Right renal pelvis (tissue), 4 donors: ENCODE results near the gene CNMD. TPM values are rescaled to one million over a fixed set of nuclear protein-coding genes. Genes with fewer than 3 reads are reported as not detected.
"Not testable (repeated sequence)": the region's sequence is repeated elsewhere in the genome, so short reads cannot be mapped to it uniquely, and the experiment has no call there.

Experiments used
- DNase-seq, 4 donors: peaks; one replicate each; pipeline ENCODE4 v3.0.0-alpha.2; 2013; ENCODE audit warnings: low read depth in 4 of 4, low spot score in 3 of 4, missing footprints in 1 of 4
- polyA plus RNA-seq, 4 donors: library from polyadenylated mRNA; unstranded; fragments of 120-200 nt; gene quantifications; one replicate each; pipeline ENCODE4 v1.2.1, GENCODE V29; 2013; ENCODE audit not compliant: insufficient read length in 4 of 4

CNMD gene
- polyA plus RNA-seq, 4 donors = 0.69 to 2.3 (median 0.97) TPM

GRCh38 chr13:52696566-52696965 is 43.1 kb downstream of the CNMD start:
- no peak for DNase-seq

- DNase-seq = no peak
These were observed 43.8 kb downstream of the CNMD start for GRCh38 chr13:52695856-52696255.

GRCh38 chr13:52686376-52686775 is 53.2 kb downstream of the CNMD start:
- no peak for DNase-seq

- DNase-seq = not testable (repeated sequence)
These were observed 53.8 kb downstream of the CNMD start for GRCh38 chr13:52685806-52686205.

GRCh38 chr13:52677823-52678222 is 61.8 kb downstream of the CNMD start:
- no peak for DNase-seq

- DNase-seq = no peak
These were observed 66.2 kb downstream of the CNMD start for GRCh38 chr13:52673465-52673864.

- DNase-seq = no peak
These were observed 68.9 kb downstream of the CNMD start for GRCh38 chr13:52670726-52671125.

- DNase-seq = no peak
These were observed 69.9 kb downstream of the CNMD start for GRCh38 chr13:52669677-52670076.

GRCh38 chr13:52665325-52665724 is 74.3 kb downstream of the CNMD start:
- DNase-seq = no peak

GRCh38 chr13:52664272-52664671 is 75.3 kb downstream of the CNMD start:
- no peak for DNase-seq

- no peak for DNase-seq
These were observed 80.3 kb downstream of the CNMD start for GRCh38 chr13:52659340-52659739.

Other genes with a start within 250 kb of the CNMD start
- 10 to 100 TPM; 20.2 to 21.9 (median 20.9) TPM for gene HNRNPA1L2, start 97.4 kb downstream of the CNMD start, polyA plus RNA-seq
- 10 to 100 TPM; 53.4 to 58.6 (median 56.4) TPM for gene SUGT1, start 87.0 kb downstream of the CNMD start, polyA plus RNA-seq
- gene PCDH8, start 108.8 kb upstream of the CNMD start, polyA plus RNA-seq = under 1 TPM in 3 of 4 donors, not detected in 1; 0.05 to 0.14 (median 0.07) TPM